Activated CD8-positive, alpha-beta T cell treated with anti-CD3 and anti-CD28 coated beads for 36 hours (primary cell): ENCODE measurements around the gene HEYL. TPM values are rescaled to one million over a fixed set of nuclear protein-coding genes. Genes with fewer than 3 reads are reported as not detected.

Source experiments
- ATAC-seq: fragments of 200-7000 bp; cut with Tn5 transposase; one replicate; pipeline ENCODE4 v1.10.0; 2021; ENCODE audit warnings: mild to moderate bottlenecking, moderate library complexity
- CTCF ChIA-PET: fragments of 350-600 bp; sonication (Branson Sonifier 250); formaldehyde crosslinking; loops from one replicate; lab custom pipeline; 2021; ENCODE audit warnings: antibody characterized with exemption; lab: Charles Lee
- POLR2A ChIA-PET: fragments of 350-600 bp; sonication (Branson Sonifier 250); formaldehyde crosslinking; loops from one replicate; lab custom pipeline; 2021; ENCODE audit warnings: antibody characterized with exemption; lab: Charles Lee
- DNase-seq: peaks from one replicate; pipeline ENCODE4 v3.0.0-alpha.2; 2020
- H3K27ac Mint-ChIP-seq: one replicate; pipeline ENCODE4 v1.8.0; 2021; ENCODE audit warnings: mild to moderate bottlenecking, mixed read lengths
- H3K27me3 Mint-ChIP-seq: one replicate; pipeline ENCODE4 v1.8.0; 2021; ENCODE audit warnings: mixed read lengths
- H3K36me3 Mint-ChIP-seq: one replicate; pipeline ENCODE4 v1.8.0; 2021; ENCODE audit warnings: low read depth, mixed read lengths
- H3K4me1 Mint-ChIP-seq: one replicate; pipeline ENCODE4 v1.8.0; 2021; ENCODE audit warnings: low read depth, mixed read lengths
- H3K4me3 Mint-ChIP-seq: one replicate; pipeline ENCODE4 v1.8.0; 2021; ENCODE audit warnings: mild to moderate bottlenecking, moderate library complexity, mixed read lengths
- H3K9me3 Mint-ChIP-seq: one replicate; pipeline ENCODE4 v1.8.0; 2021; ENCODE audit warnings: mixed read lengths
- intact Hi-C: fragments of 100-400 bp; cut with micrococcal nuclease; formaldehyde crosslinking; loops from one replicate; pipeline ENCODE4 v1.10.0; 2022
- total RNA-seq, 2 experiments: library from RNA; stranded (reverse); gene quantifications; one replicate each; pipeline ENCODE4 v1.2.3, GENCODE V29; 2021
- TF ChIP-seq, protein P1 (sequence below): fragments of 200-600 bp; IDR thresholded peaks from one replicate; pipeline ENCODE4 v1.8.0; 2022; ENCODE audit warnings: antibody characterized with exemption, mild to moderate bottlenecking

HEYL gene
- total RNA-seq, 2 experiments from 2014 or later = 0.07 TPM; not detected in 1

DNA sequence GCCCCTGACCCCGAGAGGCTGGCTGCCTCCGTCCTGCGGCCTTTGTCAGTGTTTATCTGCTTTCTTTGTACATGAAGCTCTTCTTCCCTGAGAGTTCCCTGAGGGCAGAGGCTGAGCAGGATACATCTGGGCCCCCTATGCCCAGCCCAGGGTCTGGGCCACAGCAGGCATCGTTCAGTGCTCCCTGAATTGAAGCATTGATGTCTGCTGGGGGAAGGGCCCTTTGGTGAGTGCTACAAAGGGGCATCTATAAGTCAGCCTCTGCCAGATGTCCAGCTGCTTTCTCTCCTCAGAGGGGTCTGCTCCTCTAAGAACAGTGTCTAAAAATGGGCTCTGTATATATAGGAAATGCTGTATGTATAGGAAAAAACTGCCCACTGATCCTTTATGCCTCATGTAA, 2.1 kb downstream of the HEYL start:
- H3K27me3 Mint-ChIP-seq = peaks cover 37% of the 10 kb centered on the region
- TF ChIP-seq, protein P1, sequence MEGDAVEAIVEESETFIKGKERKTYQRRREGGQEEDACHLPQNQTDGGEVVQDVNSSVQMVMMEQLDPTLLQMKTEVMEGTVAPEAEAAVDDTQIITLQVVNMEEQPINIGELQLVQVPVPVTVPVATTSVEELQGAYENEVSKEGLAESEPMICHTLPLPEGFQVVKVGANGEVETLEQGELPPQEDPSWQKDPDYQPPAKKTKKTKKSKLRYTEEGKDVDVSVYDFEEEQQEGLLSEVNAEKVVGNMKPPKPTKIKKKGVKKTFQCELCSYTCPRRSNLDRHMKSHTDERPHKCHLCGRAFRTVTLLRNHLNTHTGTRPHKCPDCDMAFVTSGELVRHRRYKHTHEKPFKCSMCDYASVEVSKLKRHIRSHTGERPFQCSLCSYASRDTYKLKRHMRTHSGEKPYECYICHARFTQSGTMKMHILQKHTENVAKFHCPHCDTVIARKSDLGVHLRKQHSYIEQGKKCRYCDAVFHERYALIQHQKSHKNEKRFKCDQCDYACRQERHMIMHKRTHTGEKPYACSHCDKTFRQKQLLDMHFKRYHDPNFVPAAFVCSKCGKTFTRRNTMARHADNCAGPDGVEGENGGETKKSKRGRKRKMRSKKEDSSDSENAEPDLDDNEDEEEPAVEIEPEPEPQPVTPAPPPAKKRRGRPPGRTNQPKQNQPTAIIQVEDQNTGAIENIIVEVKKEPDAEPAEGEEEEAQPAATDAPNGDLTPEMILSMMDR = no peak

GRCh38 chr1:39635871-39636210, 3.6 kb downstream of the HEYL start:
- H3K27me3 Mint-ChIP-seq = peaks cover 37% of the 10 kb centered on the region
- H3K4me1 Mint-ChIP-seq = peaks cover 10% of the 10 kb centered on the region
- DNase-seq (no peak), ATAC-seq (no peak)
- H3K4me3 Mint-ChIP-seq = no peak overlapping the region
- H3K27ac Mint-ChIP-seq = no peak overlapping the region
- POLR2A ChIA-PET = interaction anchor here (0.7 to 1.2 kb wide), 2 partner anchors 61 to 427 kb away, joined by 3 read pairs; no protein-coding TSS in a partner anchor
- CTCF ChIA-PET = interaction anchor here (0.7 to 3.5 kb wide), 3 partner anchors 22 to 272 kb away, joined by 3 to 17 read pairs (median 8); no protein-coding TSS in a partner anchor
- TF ChIP-seq, protein P1 = no peak
- intact Hi-C loops = no loop called here
- no peaks in the 10 kb centered on the region for H3K36me3 Mint-ChIP-seq
- H3K9me3 Mint-ChIP-seq = no peaks in the 10 kb centered on the region

More for the DNA sequence above, 2.1 kb downstream of the HEYL start:
- peaks cover 6% of the 10 kb centered on the region for H3K4me1 Mint-ChIP-seq
- ATAC-seq = no peak
- no peaks in the 10 kb centered on the region for H3K9me3 Mint-ChIP-seq
- no peak overlapping the region for H3K27ac Mint-ChIP-seq
- CTCF ChIA-PET = interaction anchor here (2.5 to 8.1 kb wide), 2 partner anchors 20 to 31 kb away, joined by 7 to 42 read pairs; no protein-coding TSS in a partner anchor
- POLR2A ChIA-PET = no interaction called here
- no peak for DNase-seq
- H3K36me3 Mint-ChIP-seq = no peaks in the 10 kb centered on the region
- intact Hi-C loops = no loop called here
- H3K4me3 Mint-ChIP-seq = no peak overlapping the region

- peaks cover 38% of the 10 kb centered on the region for H3K27me3 Mint-ChIP-seq
- H3K9me3 Mint-ChIP-seq = no peaks in the 10 kb centered on the region
Observed at GRCh38 chr1:39635205-39635870, 4.1 kb downstream of the HEYL start.

DNA sequence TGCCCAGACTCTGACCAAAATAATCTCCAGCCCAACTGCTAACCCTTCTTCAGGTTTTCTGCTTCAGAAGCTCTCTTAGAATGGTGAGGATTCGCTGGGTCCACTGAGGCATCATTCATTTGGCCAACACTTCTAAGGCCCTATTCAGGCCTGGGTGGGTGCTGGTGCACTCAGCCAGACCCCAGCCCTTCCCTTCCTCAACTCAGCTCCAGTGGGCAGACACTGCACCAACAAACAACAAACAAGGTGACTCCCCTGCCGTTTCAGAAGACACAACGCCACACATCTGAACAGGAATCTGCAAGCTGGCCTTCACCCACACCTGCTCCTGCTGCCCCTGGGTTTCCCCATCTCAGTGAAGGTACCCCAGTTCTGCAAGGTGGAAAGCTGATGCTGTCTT, 6.0 kb downstream of the HEYL start:
- TF ChIP-seq, protein P1 = no peak
- Mint-ChIP-seq H3K36me3 (no peaks in the 10 kb centered on the region), H3K4me1 (peaks cover 5% of the 10 kb centered on the region), H3K27me3 (peaks cover 32% of the 10 kb centered on the region), H3K9me3 (no peaks in the 10 kb centered on the region), H3K27ac (no peak overlapping the region), H3K4me3 (no peak overlapping the region)
- DNase-seq = no peak
- CTCF ChIA-PET = interaction anchor here (0.5 to 3.5 kb wide), 4 partner anchors 19 to 25 kb away, joined by 3 to 17 read pairs (median 4); no protein-coding TSS in a partner anchor
- no peak for ATAC-seq
- POLR2A ChIA-PET = interaction anchor here (0.8 kb wide), 1 partner anchor 68 kb away, joined by 4 read pairs; no protein-coding TSS in a partner anchor
- intact Hi-C loops = no loop called here

More at GRCh38 chr1:39635205-39635870, 4.1 kb downstream of the HEYL start:
- H3K36me3 Mint-ChIP-seq = no peaks in the 10 kb centered on the region
- no peak for DNase-seq
- intact Hi-C loops = no loop called here
- POLR2A ChIA-PET = interaction anchor here (0.7 to 1.2 kb wide), 2 partner anchors 61 to 428 kb away, joined by 3 read pairs; no protein-coding TSS in a partner anchor
- peaks cover 10% of the 10 kb centered on the region for H3K4me1 Mint-ChIP-seq
- CTCF ChIA-PET = interaction anchor here (0.7 to 3.5 kb wide), 3 partner anchors 23 to 272 kb away, joined by 3 to 17 read pairs (median 8); no protein-coding TSS in a partner anchor
- TF ChIP-seq, protein P1 = no peak
- no peak for ATAC-seq
- no peak overlapping the region for H3K27ac Mint-ChIP-seq
- H3K4me3 Mint-ChIP-seq = no peak overlapping the region
